Right atrium auricular region (tissue), 2 donors: ENCODE data around the gene OPTC. TPM values are rescaled to one million over a fixed set of nuclear protein-coding genes. Genes with fewer than 3 reads are reported as not detected.

Experiments
- DNase-seq: peaks from one replicate; pipeline ENCODE4 v3.0.0-alpha.2; 2019; ENCODE audit warnings: low spot score
- H3K27ac ChIP-seq, 2 donors: fragments of 200-600 bp; sonication (generic); 1 replicate in 1 of 2; 2 replicates in 1 of 2; pipeline ENCODE4 v1.5.1; 2016 to 2019
- H3K27me3 ChIP-seq, 2 donors: fragments of 200-600 bp; sonication (generic); one replicate each; pipeline versions ENCODE4 v1.5.1 to v1.6.0; 2017 to 2019
- H3K36me3 ChIP-seq: fragments of 200-600 bp; sonication (generic); one replicate; pipeline ENCODE4 v1.5.1; 2016
- H3K4me1 ChIP-seq, 2 donors: fragments of 200-600 bp; sonication (generic); one replicate each; pipeline versions ENCODE4 v1.5.1 to v1.6.0; 2017 to 2019
- H3K4me3 ChIP-seq, 2 donors: fragments of 200-600 bp; sonication (generic); 1 replicate in 1 of 2; 2 replicates in 1 of 2; pipeline ENCODE4 v1.5.1; 2017 to 2019; ENCODE audit warnings: mild to moderate bottlenecking in 1 of 2, moderate library complexity in 1 of 2
- H3K9me3 ChIP-seq, 2 donors: fragments of 200-600 bp; sonication (generic); one replicate each; pipeline ENCODE4 v1.5.1; 2019
- CTCF ChIP-seq, 2 donors: fragments of 200-600 bp; sonication (generic); IDR thresholded peaks; one replicate each; pipeline ENCODE4 v1.5.1; 2019; ENCODE audit warnings: antibody characterized with exemption in 2 of 2
- total RNA-seq, 2 donors: library from RNA; depleted of rRNA; stranded (reverse); fragments of >200 nt; gene quantifications; one replicate each; pipeline ENCODE4 v1.1.0, GENCODE V29; 2016

OPTC gene
- total RNA-seq, 2 donors from 2014 or later, result not detected

GRCh38 chr1:203504400-203505250, 10.7 kb downstream of the OPTC start:
- H3K36me3 ChIP-seq, result no peaks in the 10 kb centered on the region

GRCh38 chr1:203505526-203506204, 11.7 kb downstream of the OPTC start:
- Histone ChIP-seq H3K9me3 (no peaks in the 10 kb centered on the region), H3K4me3 (no peak overlapping the region), H3K4me1 (peaks cover 0 to 34% of the 10 kb centered on the region in 2 donors), H3K27me3 (no peaks in the 10 kb centered on the region), H3K36me3 (no peaks in the 10 kb centered on the region), H3K27ac (no peak overlapping the region)
- TF ChIP-seq CTCF (IDR thresholded peaks at IDR 0.05), result no peak
- no peak for DNase-seq

More at GRCh38 chr1:203504400-203505250, 10.7 kb downstream of the OPTC start:
- Histone ChIP-seq H3K27me3 (no peaks in the 10 kb centered on the region), H3K27ac (no peak overlapping the region), H3K4me1 (peaks cover 0 to 33% of the 10 kb centered on the region in 2 donors), H3K4me3 (no peak overlapping the region), H3K9me3 (no peaks in the 10 kb centered on the region)
- peak; percentile 72 to 92 for TF ChIP-seq CTCF (IDR thresholded peaks at IDR 0.05)
- DNase-seq, result peak; percentile 90

- no peak for DNase-seq
- Histone ChIP-seq H3K27me3 (no peaks in the 10 kb centered on the region), H3K36me3 (no peaks in the 10 kb centered on the region), H3K9me3 (no peaks in the 10 kb centered on the region), H3K27ac (peak overlapping the region; percentile 73 to 85), H3K4me3 (no peak overlapping the region), H3K4me1 (peaks cover 0 to 42% of the 10 kb centered on the region in 2 donors)
- no peak for TF ChIP-seq CTCF (IDR thresholded peaks at IDR 0.05)
Measured at GRCh38 chr1:203506858-203507626, 13.1 kb downstream of the OPTC start.

GRCh38 chr1:203507759-203508158, 13.8 kb downstream of the OPTC start:
- H3K9me3 ChIP-seq, result no peaks in the 10 kb centered on the region
- H3K27ac ChIP-seq, result peak overlapping the region; percentile 73 to 85
- no peaks in the 10 kb centered on the region for H3K27me3 ChIP-seq
- H3K36me3 ChIP-seq, result no peaks in the 10 kb centered on the region
- H3K4me1 ChIP-seq, result peaks cover 0 to 49% of the 10 kb centered on the region in 2 donors
- H3K4me3 ChIP-seq, result no peak overlapping the region
- DNase-seq, result no peak
- TF ChIP-seq CTCF (IDR thresholded peaks at IDR 0.05), result no peak

GRCh38 chr1:203508463-203509073, 14.6 kb downstream of the OPTC start:
- H3K27ac ChIP-seq, result peak overlapping the region; percentile 73 to 85
- H3K4me1 ChIP-seq, result peaks cover 0 to 57% of the 10 kb centered on the region in 2 donors
- peak in 1 of 2 donors; percentile 17 for TF ChIP-seq CTCF (IDR thresholded peaks at IDR 0.05)
- H3K9me3 ChIP-seq, result no peaks in the 10 kb centered on the region
- DNase-seq, result no peak
- no peak overlapping the region for H3K4me3 ChIP-seq
- no peaks in the 10 kb centered on the region for H3K36me3 ChIP-seq
- H3K27me3 ChIP-seq, result no peaks in the 10 kb centered on the region
